Nephron progenitor cell (in vitro differentiated cells): ENCODE data around the gene DTX1.
"Not testable (repeated sequence)": the region's sequence is repeated elsewhere in the genome, so short reads cannot be mapped to it uniquely, and the experiment has no call there.

ENCODE experiments used
- DNase-seq: peaks from one replicate; pipeline ENCODE4 v3.0.0; 2021
- H3K27ac Mint-ChIP-seq: 2 replicates; pipeline ENCODE4 v1.8.0; 2021; ENCODE audit warnings: mild to moderate bottlenecking, moderate library complexity, mixed read lengths
- H3K27me3 Mint-ChIP-seq: 2 replicates; pipeline ENCODE4 v1.8.0; 2021; ENCODE audit warnings: mild to moderate bottlenecking, low read depth, mixed read lengths; ENCODE audit not compliant: poor library complexity
- H3K36me3 Mint-ChIP-seq: 2 replicates; pipeline ENCODE4 v1.8.0; 2021; ENCODE audit warnings: low read depth, mixed read lengths
- H3K4me1 Mint-ChIP-seq: 2 replicates; pipeline ENCODE4 v1.8.0; 2021; ENCODE audit warnings: mixed read lengths
- H3K4me3 Mint-ChIP-seq: 2 replicates; pipeline ENCODE4 v1.8.0; 2021; ENCODE audit warnings: mild to moderate bottlenecking, moderate library complexity, mixed read lengths
- H3K9me3 Mint-ChIP-seq: 2 replicates; pipeline ENCODE4 v1.8.0; 2021; ENCODE audit warnings: mild to moderate bottlenecking, moderate library complexity, mixed read lengths
- TF ChIP-seq, protein P1 (sequence below): fragments of 200-600 bp; sonication (generic); IDR thresholded peaks from 2 replicates; pipeline ENCODE4 v1.5.0; 2021; ENCODE audit warnings: antibody characterized with exemption

Gene DTX1

DNA sequence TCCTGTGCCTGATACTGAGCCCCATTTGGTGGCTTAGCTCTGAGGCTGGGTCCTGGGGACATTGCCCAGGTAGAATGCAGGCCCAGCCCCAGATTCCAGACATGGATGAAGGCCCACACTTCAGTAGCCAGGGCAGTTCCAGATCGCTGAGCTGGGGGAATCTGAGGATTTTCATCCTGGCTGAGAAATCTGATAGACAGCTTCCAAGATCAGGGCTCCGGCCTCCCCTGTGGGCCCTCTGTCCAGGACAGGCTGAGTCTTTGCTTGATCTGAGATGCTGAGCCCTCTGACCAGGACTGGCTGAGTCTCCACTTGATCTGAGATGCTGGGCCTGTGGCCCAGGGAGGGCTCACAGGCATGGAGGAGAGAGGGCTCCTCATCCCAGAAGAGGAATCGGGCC is 82.3 kb downstream of the DTX1 start:
- DNase-seq = peak; percentile 50
- no peak overlapping the region for H3K27ac Mint-ChIP-seq
- TF ChIP-seq, protein P1, sequence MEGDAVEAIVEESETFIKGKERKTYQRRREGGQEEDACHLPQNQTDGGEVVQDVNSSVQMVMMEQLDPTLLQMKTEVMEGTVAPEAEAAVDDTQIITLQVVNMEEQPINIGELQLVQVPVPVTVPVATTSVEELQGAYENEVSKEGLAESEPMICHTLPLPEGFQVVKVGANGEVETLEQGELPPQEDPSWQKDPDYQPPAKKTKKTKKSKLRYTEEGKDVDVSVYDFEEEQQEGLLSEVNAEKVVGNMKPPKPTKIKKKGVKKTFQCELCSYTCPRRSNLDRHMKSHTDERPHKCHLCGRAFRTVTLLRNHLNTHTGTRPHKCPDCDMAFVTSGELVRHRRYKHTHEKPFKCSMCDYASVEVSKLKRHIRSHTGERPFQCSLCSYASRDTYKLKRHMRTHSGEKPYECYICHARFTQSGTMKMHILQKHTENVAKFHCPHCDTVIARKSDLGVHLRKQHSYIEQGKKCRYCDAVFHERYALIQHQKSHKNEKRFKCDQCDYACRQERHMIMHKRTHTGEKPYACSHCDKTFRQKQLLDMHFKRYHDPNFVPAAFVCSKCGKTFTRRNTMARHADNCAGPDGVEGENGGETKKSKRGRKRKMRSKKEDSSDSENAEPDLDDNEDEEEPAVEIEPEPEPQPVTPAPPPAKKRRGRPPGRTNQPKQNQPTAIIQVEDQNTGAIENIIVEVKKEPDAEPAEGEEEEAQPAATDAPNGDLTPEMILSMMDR = no peak

DNA sequence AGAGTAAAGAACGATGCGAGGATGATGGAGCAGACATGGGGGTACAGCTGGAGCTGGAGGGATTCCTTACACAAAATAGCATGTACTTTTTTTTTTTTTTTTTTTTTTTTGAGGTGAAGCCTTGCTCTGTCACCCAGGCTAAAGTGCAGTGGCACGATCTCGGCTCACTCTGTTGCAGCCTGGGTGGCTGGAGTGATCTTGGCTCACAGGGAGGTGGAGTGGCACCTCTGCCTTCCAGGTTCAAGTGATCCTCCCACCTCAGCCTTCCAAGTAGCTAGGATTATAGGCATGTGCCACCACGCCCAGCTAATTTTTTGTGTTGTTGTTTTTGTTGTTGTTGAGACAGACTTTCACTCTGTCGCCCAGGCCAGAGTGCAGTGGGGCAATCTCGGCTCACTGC is 84.2 kb downstream of the DTX1 start:
- Mint-ChIP-seq H3K27ac (no peak overlapping the region), H3K36me3 (no peaks in the 10 kb centered on the region), H3K4me1 (peaks cover 22% of the 10 kb centered on the region), H3K4me3 (no peak overlapping the region), H3K9me3 (no peaks in the 10 kb centered on the region), H3K27me3 (peaks cover 34% of the 10 kb centered on the region)
- TF ChIP-seq, protein P1 = no peak
- DNase-seq = no peak

More for the DNA sequence above, 82.3 kb downstream of the DTX1 start:
- Mint-ChIP-seq H3K4me1 (peaks cover 16% of the 10 kb centered on the region), H3K9me3 (no peaks in the 10 kb centered on the region), H3K36me3 (no peaks in the 10 kb centered on the region), H3K27me3 (peaks cover 48% of the 10 kb centered on the region), H3K4me3 (no peak overlapping the region)

DNA sequence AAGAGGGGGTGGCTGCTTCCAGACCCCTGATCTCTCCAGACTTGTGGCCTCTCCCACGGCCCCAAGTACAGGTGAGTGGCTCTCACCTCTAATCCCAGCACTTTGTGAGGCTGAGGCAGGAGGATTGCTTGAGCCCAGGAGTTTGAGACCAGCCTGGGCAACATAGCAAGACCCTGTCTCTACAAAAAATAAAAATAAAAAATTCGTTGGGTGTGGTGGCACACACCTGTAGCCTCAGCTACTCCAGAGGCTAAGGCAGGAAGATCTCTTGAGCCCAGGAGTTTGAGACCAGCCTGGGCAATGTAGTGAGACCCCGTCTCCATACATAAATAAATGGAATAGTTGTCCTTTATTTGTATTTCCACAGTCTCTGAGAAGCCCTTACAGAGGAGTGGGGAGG is 85.2 kb downstream of the DTX1 start:
- not testable (repeated sequence) for H3K36me3 Mint-ChIP-seq, DNase-seq, H3K27ac Mint-ChIP-seq, H3K9me3 Mint-ChIP-seq, H3K4me3 Mint-ChIP-seq
- Mint-ChIP-seq H3K4me1 (peaks cover 21% of the 10 kb centered on the region), H3K27me3 (peaks cover 23% of the 10 kb centered on the region)

DNA sequence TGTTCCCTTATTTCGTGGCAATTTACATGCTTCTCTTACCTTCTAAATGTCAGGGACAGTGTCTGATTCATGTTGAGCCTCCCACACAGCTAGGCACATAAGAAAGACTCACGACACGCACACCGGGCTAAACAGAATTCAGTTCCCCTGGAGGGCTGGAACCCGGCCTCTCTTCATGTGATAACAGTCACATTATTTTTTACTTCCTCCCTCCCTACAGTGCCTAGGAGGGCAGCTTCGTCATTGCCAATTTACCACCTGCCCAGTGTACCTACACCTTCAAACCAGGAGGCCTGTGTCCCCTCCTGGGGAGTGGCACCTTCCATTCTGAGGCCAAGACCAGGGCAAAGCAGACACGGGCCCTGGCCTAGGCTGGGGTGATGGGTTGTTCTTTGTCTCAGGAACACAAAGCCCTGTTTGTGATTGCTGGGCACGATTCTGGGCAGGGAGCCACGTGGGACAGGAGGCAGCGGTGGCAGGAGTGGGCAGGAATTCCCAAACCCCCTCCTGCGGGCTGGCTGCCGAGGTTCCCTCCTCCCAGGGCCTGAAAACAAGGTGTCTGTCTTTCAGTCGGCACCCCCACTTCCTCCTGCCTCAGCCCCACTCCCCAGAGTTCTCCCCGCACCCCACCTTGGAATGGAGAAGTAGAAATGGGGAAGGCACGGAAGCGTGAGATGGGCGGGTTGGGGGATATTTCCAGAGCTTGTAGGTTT is 85.8 kb downstream of the DTX1 start:
- no peak for DNase-seq
- Mint-ChIP-seq H3K36me3 (peaks cover 2% of the 10 kb centered on the region), H3K4me3 (no peak overlapping the region), H3K27ac (no peak overlapping the region), H3K9me3 (peaks cover 11% of the 10 kb centered on the region), H3K4me1 (peaks cover 21% of the 10 kb centered on the region), H3K27me3 (peaks cover 19% of the 10 kb centered on the region)
- TF ChIP-seq, protein P1 = no peak

DNA sequence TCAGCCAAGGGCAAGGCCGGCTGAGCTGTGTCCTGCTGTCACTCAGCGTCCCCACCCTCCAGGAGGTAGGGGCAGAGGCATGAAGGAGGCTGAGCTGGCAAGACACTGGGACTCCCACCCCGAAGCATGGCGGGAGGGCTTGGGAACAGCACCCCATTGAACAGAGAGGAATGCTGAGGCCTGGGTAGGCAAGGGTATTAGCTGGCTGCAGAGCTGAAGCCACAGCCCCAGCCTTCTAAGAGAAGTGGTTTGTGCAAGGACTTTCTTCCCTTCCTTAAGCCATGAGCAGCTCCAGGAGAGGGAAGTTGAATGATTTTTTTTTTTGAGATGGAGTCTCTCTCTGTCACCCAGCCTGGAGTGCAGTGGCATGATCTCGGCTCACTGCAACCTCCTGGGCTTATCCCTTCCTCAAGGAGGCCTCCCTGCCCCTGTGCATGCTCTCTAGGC is 86.4 kb downstream of the DTX1 start:
- Mint-ChIP-seq H3K27ac (no peak overlapping the region), H3K9me3 (peaks cover 14% of the 10 kb centered on the region), H3K36me3 (peaks cover 4% of the 10 kb centered on the region), H3K4me3 (no peak overlapping the region), H3K27me3 (peaks cover 16% of the 10 kb centered on the region), H3K4me1 (peaks cover 21% of the 10 kb centered on the region)
- TF ChIP-seq, protein P1 = no peak
- no peak for DNase-seq

DNA sequence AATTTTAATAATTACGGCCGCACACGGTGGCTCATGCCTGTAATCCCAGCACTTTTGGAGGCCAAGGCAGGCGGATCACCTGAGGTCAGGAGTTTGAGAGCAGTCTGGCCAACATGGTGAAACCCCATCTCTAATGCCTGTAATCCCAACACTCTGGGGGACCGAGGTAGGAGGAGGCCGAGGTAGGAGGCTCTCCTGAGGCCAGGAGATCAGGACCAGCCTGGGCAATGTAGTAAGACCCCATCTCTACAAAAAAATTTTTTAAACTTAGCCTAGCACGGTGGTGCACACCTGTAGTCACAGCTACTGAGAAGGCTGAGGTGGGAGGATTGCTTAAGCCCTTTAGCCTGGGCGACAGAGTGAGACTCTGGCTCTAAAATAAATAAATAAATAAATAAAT is 87.4 kb downstream of the DTX1 start:
- Mint-ChIP-seq H3K9me3 (peaks cover 14% of the 10 kb centered on the region), H3K36me3 (peaks cover 4% of the 10 kb centered on the region), H3K4me3 (no peak overlapping the region), H3K27me3 (peaks cover 13% of the 10 kb centered on the region), H3K4me1 (peaks cover 19% of the 10 kb centered on the region), H3K27ac (no peak overlapping the region)
- TF ChIP-seq, protein P1 = no peak
- DNase-seq = no peak
